ENCODE results near the gene IL4I1. TPM values are rescaled to one million over a fixed set of nuclear protein-coding genes. Genes with fewer than 3 reads are reported as not detected.

IL4I1 gene
- total and polyA plus RNA-seq, 12 donors = 0.18 to 3.2 (median 1.2) TPM

GRCh38 chr19:49845414-49845813 lies 51.3 kb downstream of the IL4I1 start:
- no peak overlapping the region for H3K27ac ChIP-seq
- no peaks in the 10 kb centered on the region for H3K27me3 ChIP-seq
- TF ChIP-seq POLR2A (IDR thresholded peaks at IDR 0.05) = no peak
- no peak for TF ChIP-seq CTCF (IDR thresholded peaks at IDR 0.05)
- H3K9me3 ChIP-seq (replicated peaks in 1 of 3) = no peaks in the 10 kb centered on the region
- DNase-seq = no peak
- WGBS, 4 donors = 44 to 54% (median 49%) methylated on average over 3 of the region's 3 CpGs
- H3K4me3 ChIP-seq = no peak overlapping the region
- intact Hi-C loops (cut with DNase I) = no loop called here
- no peaks in the 10 kb centered on the region for H3K4me1 ChIP-seq (replicated peaks in 1 of 2)
- no peaks in the 10 kb centered on the region for H3K36me3 ChIP-seq (replicated peaks in 1 of 2)

- H3K9me3 ChIP-seq (replicated peaks in 1 of 3) = no peaks in the 10 kb centered on the region
These were observed 52.3 kb downstream of the IL4I1 start for GRCh38 chr19:49844138-49845095.

GRCh38 chr19:49843265-49843664 lies 53.4 kb downstream of the IL4I1 start:
- TF ChIP-seq CTCF (IDR thresholded peaks at IDR 0.05) (no peak), POLR2A (IDR thresholded peaks at IDR 0.05) (no peak)
- peaks cover 0 to 15% of the 10 kb centered on the region in 2 donors for H3K36me3 ChIP-seq (replicated peaks in 1 of 2)
- H3K4me3 ChIP-seq = no peak overlapping the region
- H3K27ac ChIP-seq = no peak overlapping the region
- H3K4me1 ChIP-seq (replicated peaks in 1 of 2) = no peaks in the 10 kb centered on the region
- intact Hi-C loops (cut with DNase I) = no loop called here
- no peaks in the 10 kb centered on the region for H3K9me3 ChIP-seq (replicated peaks in 1 of 3)
- WGBS, 4 donors = 77 to 85% (median 82%) methylated on average over 3 of the region's 3 CpGs
- DNase-seq = no peak
- no peaks in the 10 kb centered on the region for H3K27me3 ChIP-seq

More at GRCh38 chr19:49844138-49845095, 52.3 kb downstream of the IL4I1 start:
- no peaks in the 10 kb centered on the region for H3K27me3 ChIP-seq
- no peak for TF ChIP-seq POLR2A (IDR thresholded peaks at IDR 0.05)
- no peaks in the 10 kb centered on the region for H3K4me1 ChIP-seq (replicated peaks in 1 of 2)
- 74 to 84% (median 78%) methylated on average over 11 to 18 of the region's 18 CpGs for WGBS, 4 donors
- H3K4me3 ChIP-seq = no peak overlapping the region
- peaks cover 0 to 4% of the 10 kb centered on the region in 2 donors for H3K36me3 ChIP-seq (replicated peaks in 1 of 2)
- DNase-seq = no peak
- intact Hi-C loops (cut with DNase I) = no loop called here
- no peak overlapping the region for H3K27ac ChIP-seq

- no peak for TF ChIP-seq CTCF (IDR thresholded peaks at IDR 0.05)
- no peak for TF ChIP-seq POLR2A (IDR thresholded peaks at IDR 0.05)
- Histone ChIP-seq H3K4me1 (replicated peaks in 1 of 2) (no peaks in the 10 kb centered on the region), H3K9me3 (replicated peaks in 1 of 3) (no peaks in the 10 kb centered on the region), H3K27ac (no peak overlapping the region), H3K4me3 (no peak overlapping the region), H3K27me3 (no peaks in the 10 kb centered on the region), H3K36me3 (replicated peaks in 1 of 2) (peaks cover 0 to 39% of the 10 kb centered on the region in 2 donors)
- 86 to 91% (median 88%) methylated on average over 17 of the region's 17 CpGs for WGBS, 4 donors
- no peak for DNase-seq
- intact Hi-C loops (cut with DNase I) = no loop called here
These were observed 55.9 kb downstream of the IL4I1 start for GRCh38 chr19:49840736-49841249.

All from adrenal gland (tissue), 12 donors.